Activated CD8-positive, alpha-beta T cell treated with anti-CD3 and anti-CD28 coated beads for 36 hours (primary cell): ENCODE data around the gene DTX4. TPM values are rescaled to one million over a fixed set of nuclear protein-coding genes. Genes with fewer than 3 reads are reported as not detected.

Experiments
- ATAC-seq: fragments of 200-7000 bp; cut with Tn5 transposase; one replicate; pipeline ENCODE4 v1.10.0; 2021; ENCODE audit warnings: mild to moderate bottlenecking, moderate library complexity
- CTCF ChIA-PET: fragments of 350-600 bp; sonication (Branson Sonifier 250); formaldehyde crosslinking; loops from one replicate; lab custom pipeline; 2021; ENCODE audit warnings: antibody characterized with exemption; lab: Charles Lee
- POLR2A ChIA-PET: fragments of 350-600 bp; sonication (Branson Sonifier 250); formaldehyde crosslinking; loops from one replicate; lab custom pipeline; 2021; ENCODE audit warnings: antibody characterized with exemption; lab: Charles Lee
- DNase-seq: peaks from one replicate; pipeline ENCODE4 v3.0.0-alpha.2; 2020
- H3K27ac Mint-ChIP-seq: one replicate; pipeline ENCODE4 v1.8.0; 2021; ENCODE audit warnings: mild to moderate bottlenecking, mixed read lengths
- H3K27me3 Mint-ChIP-seq: one replicate; pipeline ENCODE4 v1.8.0; 2021; ENCODE audit warnings: mixed read lengths
- H3K36me3 Mint-ChIP-seq: one replicate; pipeline ENCODE4 v1.8.0; 2021; ENCODE audit warnings: low read depth, mixed read lengths
- H3K4me1 Mint-ChIP-seq: one replicate; pipeline ENCODE4 v1.8.0; 2021; ENCODE audit warnings: low read depth, mixed read lengths
- H3K4me3 Mint-ChIP-seq: one replicate; pipeline ENCODE4 v1.8.0; 2021; ENCODE audit warnings: mild to moderate bottlenecking, moderate library complexity, mixed read lengths
- H3K9me3 Mint-ChIP-seq: one replicate; pipeline ENCODE4 v1.8.0; 2021; ENCODE audit warnings: mixed read lengths
- intact Hi-C: fragments of 100-400 bp; cut with micrococcal nuclease; formaldehyde crosslinking; loops from one replicate; pipeline ENCODE4 v1.10.0; 2022
- total RNA-seq, 2 experiments: library from RNA; stranded (reverse); gene quantifications; one replicate each; pipeline ENCODE4 v1.2.3, GENCODE V29; 2021
- TF ChIP-seq, protein P1 (sequence below): fragments of 200-600 bp; IDR thresholded peaks from one replicate; pipeline ENCODE4 v1.8.0; 2022; ENCODE audit warnings: antibody characterized with exemption, mild to moderate bottlenecking

DTX4 gene
- total RNA-seq, 2 experiments from 2014 or later = 0.16 to 0.29 TPM

- Mint-ChIP-seq H3K27ac (no peak overlapping the region), H3K36me3 (no peaks in the 10 kb centered on the region), H3K4me3 (no peak overlapping the region), H3K4me1 (no peaks in the 10 kb centered on the region), H3K9me3 (no peaks in the 10 kb centered on the region), H3K27me3 (no peaks in the 10 kb centered on the region)
- CTCF ChIA-PET = interaction anchor here (1.0 kb wide), 1 partner anchor 96 kb away, joined by 3 read pairs; no protein-coding TSS in a partner anchor
- ATAC-seq = no peak
- TF ChIP-seq, protein P1, sequence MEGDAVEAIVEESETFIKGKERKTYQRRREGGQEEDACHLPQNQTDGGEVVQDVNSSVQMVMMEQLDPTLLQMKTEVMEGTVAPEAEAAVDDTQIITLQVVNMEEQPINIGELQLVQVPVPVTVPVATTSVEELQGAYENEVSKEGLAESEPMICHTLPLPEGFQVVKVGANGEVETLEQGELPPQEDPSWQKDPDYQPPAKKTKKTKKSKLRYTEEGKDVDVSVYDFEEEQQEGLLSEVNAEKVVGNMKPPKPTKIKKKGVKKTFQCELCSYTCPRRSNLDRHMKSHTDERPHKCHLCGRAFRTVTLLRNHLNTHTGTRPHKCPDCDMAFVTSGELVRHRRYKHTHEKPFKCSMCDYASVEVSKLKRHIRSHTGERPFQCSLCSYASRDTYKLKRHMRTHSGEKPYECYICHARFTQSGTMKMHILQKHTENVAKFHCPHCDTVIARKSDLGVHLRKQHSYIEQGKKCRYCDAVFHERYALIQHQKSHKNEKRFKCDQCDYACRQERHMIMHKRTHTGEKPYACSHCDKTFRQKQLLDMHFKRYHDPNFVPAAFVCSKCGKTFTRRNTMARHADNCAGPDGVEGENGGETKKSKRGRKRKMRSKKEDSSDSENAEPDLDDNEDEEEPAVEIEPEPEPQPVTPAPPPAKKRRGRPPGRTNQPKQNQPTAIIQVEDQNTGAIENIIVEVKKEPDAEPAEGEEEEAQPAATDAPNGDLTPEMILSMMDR = no peak
- POLR2A ChIA-PET = no interaction called here
- DNase-seq = no peak
- intact Hi-C loops = no loop called here
Observed at GRCh38 chr11:59254286-59254685, 82.4 kb downstream of the DTX4 start.

DNA sequence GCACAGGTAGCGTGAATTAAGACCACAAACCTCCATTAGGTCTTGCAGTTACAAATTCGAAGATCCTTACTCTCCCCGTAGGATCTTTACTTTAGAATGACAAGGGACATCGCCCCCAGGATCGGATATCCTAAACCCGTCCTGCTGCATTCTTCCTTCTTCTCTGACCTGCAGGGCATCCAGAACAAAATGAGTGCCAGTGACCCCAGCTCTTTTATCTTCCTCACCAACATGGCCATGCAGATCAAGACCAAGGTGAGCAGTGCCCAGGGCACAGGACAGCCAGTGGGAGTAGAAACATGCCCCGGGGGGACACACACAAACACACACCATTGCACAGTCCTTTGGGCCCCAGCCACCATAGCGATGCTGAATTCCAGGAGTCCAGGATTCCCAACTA lies 83.3 kb downstream of the DTX4 start:
- intact Hi-C loops = no loop called here
- ATAC-seq (no peak), DNase-seq (no peak)
- no peak overlapping the region for H3K4me3 Mint-ChIP-seq
- no peak overlapping the region for H3K27ac Mint-ChIP-seq
- H3K9me3 Mint-ChIP-seq = no peaks in the 10 kb centered on the region
- no peaks in the 10 kb centered on the region for H3K4me1 Mint-ChIP-seq
- no peaks in the 10 kb centered on the region for H3K27me3 Mint-ChIP-seq
- TF ChIP-seq, protein P1 = no peak
- H3K36me3 Mint-ChIP-seq = no peaks in the 10 kb centered on the region
- ChIA-PET POLR2A (no interaction called here), CTCF (no interaction called here)

Other genes with a start within 250 kb of the DTX4 start
- gene GLYATL1, start 232.6 kb upstream of the DTX4 start, total RNA-seq = under 1 TPM in 1 of 2 experiments, not detected in 1; 0.18 TPM
- gene GLYATL1B, start 85.8 kb upstream of the DTX4 start, total RNA-seq = not detected
- 10 to 100 TPM; 18.2 to 18.3 TPM for gene FAM111B, start 64.9 kb upstream of the DTX4 start, total RNA-seq
- 10 to 100 TPM; 71.8 to 74.5 TPM for gene FAM111A, start 29.3 kb upstream of the DTX4 start, total RNA-seq
- gene MPEG1, start 40.8 kb downstream of the DTX4 start, total RNA-seq = not detected
- gene OR5AN1, start 186.8 kb downstream of the DTX4 start, total RNA-seq = not detected